Immature natural killer cell (primary cell): ENCODE data around the gene CMTM1. TPM values are rescaled to one million over a fixed set of nuclear protein-coding genes. Genes with fewer than 3 reads are reported as not detected.
"Not testable (repeated sequence)": the region's sequence is repeated elsewhere in the genome, so short reads cannot be mapped to it uniquely, and the experiment has no call there.

ENCODE experiments used
- DNase-seq, 3 donors: peaks; one replicate each; pipeline ENCODE4 v3.0.0; 2022; ENCODE audit warnings: mixed read lengths in 1 of 3
- H3K27ac Mint-ChIP-seq, 6 donors: one replicate each; pipeline ENCODE4 v1.8.0; 2020; ENCODE audit warnings: mixed read lengths in 6 of 6, mild to moderate bottlenecking in 5 of 6, inconsistent platforms in 4 of 6, moderate library complexity in 3 of 6
- H3K27me3 Mint-ChIP-seq, 3 donors: one replicate each; pipeline ENCODE4 v1.8.0; 2020 to 2021; ENCODE audit warnings: low read depth in 3 of 3, mild to moderate bottlenecking in 3 of 3, mixed read lengths in 3 of 3, moderate library complexity in 3 of 3, inconsistent platforms in 1 of 3
- H3K36me3 Mint-ChIP-seq, 3 donors: one replicate each; pipeline ENCODE4 v1.8.0; 2020; ENCODE audit warnings: mixed read lengths in 3 of 3, inconsistent platforms in 2 of 3, mild to moderate bottlenecking in 2 of 3
- H3K4me1 Mint-ChIP-seq, 2 donors: one replicate each; pipeline ENCODE4 v1.8.0; 2020; ENCODE audit warnings: inconsistent platforms in 2 of 2, mild to moderate bottlenecking in 2 of 2, mixed read lengths in 2 of 2, moderate library complexity in 1 of 2
- H3K4me3 Mint-ChIP-seq, 5 donors: one replicate each; pipeline ENCODE4 v1.8.0; 2020; ENCODE audit warnings: mild to moderate bottlenecking in 5 of 5, mixed read lengths in 5 of 5, inconsistent platforms in 3 of 5, moderate library complexity in 3 of 5
- H3K9me3 Mint-ChIP-seq, 6 donors: one replicate each; pipeline ENCODE4 v1.8.0; 2020; ENCODE audit warnings: mild to moderate bottlenecking in 6 of 6, mixed read lengths in 6 of 6, inconsistent platforms in 4 of 6, moderate library complexity in 3 of 6
- polyA plus RNA-seq, 3 donors: library from polyadenylated mRNA; unstranded; fragments of 300-500 nt; fragmentation: Illumina TruSeq; gene quantifications; one replicate each; pipeline ENCODE4 v1.2.3, GENCODE V29; 2021

The CMTM1 gene
- polyA plus RNA-seq, 3 donors from 2014 or later, result 1.1 to 3.1 (median 2.2) TPM

DNA sequence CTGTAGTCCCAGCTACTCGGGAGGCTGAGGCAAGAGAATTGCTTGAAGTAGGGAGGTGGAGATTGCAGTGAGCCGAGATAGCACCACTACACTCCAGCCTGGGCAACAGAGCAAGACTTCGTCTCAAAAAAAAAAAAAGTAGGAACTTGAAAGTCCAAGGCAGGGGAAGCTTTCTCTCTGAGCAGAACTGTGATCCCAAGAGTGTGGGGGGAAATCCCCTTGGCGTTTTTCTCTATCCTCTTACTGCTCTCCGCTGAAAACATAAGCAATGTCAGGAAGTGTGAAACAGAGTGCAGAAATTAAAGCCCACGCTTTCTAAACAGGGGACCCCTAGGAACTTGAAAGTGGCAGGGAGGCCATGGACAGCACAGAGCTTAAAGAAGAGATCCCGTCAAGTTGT, 28.5 kb downstream of the CMTM1 start:
- no peak overlapping the region for H3K4me3 Mint-ChIP-seq

DNA sequence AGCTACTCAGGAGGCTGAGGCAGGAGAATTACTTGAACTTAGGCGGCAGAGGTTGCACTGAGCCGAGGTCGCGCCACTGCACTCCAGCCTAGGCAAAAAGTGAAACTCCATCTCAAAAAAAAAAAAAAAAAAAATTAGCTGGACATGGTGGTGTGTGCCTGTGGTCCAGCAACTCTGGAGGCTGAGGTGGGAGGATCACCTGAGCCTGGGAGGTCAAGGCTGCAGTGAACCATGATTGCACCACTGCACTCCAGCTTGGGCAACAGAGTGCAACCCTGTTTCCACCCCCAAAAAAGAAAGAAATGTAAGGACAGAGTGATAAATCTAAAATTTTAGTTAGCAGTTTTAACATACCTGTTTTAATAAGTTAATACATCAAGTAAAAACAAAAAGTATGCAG, 30.3 kb downstream of the CMTM1 start:
- H3K4me3 Mint-ChIP-seq, H3K4me1 Mint-ChIP-seq, H3K27me3 Mint-ChIP-seq, H3K27ac Mint-ChIP-seq, DNase-seq, H3K9me3 Mint-ChIP-seq, H3K36me3 Mint-ChIP-seq: not testable (repeated sequence)

More for the DNA sequence above, 28.5 kb downstream of the CMTM1 start:
- peaks cover 9 to 12% of the 10 kb centered on the region in 2 donors for H3K4me1 Mint-ChIP-seq
- H3K9me3 Mint-ChIP-seq, result no peaks in the 10 kb centered on the region
- peaks cover 0 to 4% (median 0%) of the 10 kb centered on the region in 3 donors for H3K36me3 Mint-ChIP-seq
- no peak overlapping the region for H3K27ac Mint-ChIP-seq
- peaks cover 4 to 7% (median 5%) of the 10 kb centered on the region in 3 donors for H3K27me3 Mint-ChIP-seq
- DNase-seq, result no peak

DNA sequence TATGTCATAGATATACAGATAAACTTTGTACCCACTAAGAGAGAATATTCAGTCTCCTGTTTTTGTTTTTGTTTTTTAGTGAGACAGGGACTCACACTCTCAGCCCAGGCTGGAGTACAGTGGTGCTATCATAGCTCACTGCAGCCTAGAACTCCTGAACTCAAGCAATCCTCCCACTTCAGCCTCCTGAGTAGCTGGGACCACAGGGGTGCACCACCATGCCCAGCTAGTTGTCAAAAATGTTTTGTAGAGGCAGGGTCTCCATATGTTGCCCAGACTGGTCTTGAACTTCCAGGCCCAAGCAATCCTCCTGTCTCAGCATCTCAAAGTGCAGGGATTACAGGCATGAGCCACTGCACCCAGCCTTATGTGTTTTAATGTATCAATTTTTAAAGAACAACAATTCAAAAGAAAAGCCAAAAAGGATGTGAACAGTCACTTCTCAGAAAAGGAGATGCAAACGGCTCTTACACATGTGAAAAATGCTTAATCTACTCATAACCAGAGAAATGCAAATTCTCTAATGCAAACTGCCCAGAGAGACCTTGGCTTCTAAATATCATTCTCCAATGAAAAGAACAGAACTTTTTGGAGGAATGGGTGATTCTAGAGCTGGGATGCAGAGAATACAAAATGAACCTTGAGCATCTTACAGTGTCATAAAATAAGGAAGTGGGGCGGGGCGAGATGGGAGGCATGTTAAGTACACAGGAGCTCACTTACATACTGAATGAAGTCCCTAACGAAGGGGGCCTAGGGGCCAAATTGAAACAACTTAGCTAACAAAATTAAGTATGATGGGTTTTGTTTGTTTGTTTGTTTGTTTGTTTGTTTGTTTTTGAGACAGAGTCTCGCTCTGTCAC, 31.0 kb downstream of the CMTM1 start:
- Mint-ChIP-seq H3K4me1 (no peaks in the 10 kb centered on the region), H3K4me3 (no peak overlapping the region), H3K36me3 (peaks cover 0 to 7% (median 4%) of the 10 kb centered on the region in 3 donors), H3K9me3 (no peaks in the 10 kb centered on the region), H3K27me3 (peaks cover 0 to 3% (median 2%) of the 10 kb centered on the region in 3 donors), H3K27ac (no peak overlapping the region)
- DNase-seq, result no peak

DNA sequence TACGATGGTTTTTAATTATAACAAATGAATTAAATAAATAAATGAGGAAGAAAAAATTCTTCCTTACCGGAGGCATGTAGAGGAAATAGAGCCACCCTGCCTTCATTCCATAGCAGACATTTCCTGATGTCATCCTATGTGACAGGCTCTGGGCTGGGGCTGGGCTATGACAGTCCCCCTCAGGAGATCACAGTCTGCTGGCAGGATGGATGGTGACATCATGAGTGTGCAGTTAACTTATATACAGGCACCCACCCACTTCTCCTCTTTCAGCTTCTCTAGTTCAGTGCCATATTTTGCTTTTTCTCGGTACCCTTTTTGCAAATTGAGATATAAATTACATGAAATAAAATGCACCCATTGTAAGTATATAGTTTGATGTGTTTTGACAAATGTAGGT, 31.9 kb downstream of the CMTM1 start:
- Mint-ChIP-seq H3K4me3 (no peak overlapping the region), H3K9me3 (no peaks in the 10 kb centered on the region), H3K27ac (no peak overlapping the region), H3K27me3 (peaks cover 0 to 3% (median 2%) of the 10 kb centered on the region in 3 donors), H3K4me1 (peaks cover 4 to 6% of the 10 kb centered on the region in 2 donors), H3K36me3 (peaks cover 0 to 7% (median 4%) of the 10 kb centered on the region in 3 donors)
- no peak for DNase-seq

DNA sequence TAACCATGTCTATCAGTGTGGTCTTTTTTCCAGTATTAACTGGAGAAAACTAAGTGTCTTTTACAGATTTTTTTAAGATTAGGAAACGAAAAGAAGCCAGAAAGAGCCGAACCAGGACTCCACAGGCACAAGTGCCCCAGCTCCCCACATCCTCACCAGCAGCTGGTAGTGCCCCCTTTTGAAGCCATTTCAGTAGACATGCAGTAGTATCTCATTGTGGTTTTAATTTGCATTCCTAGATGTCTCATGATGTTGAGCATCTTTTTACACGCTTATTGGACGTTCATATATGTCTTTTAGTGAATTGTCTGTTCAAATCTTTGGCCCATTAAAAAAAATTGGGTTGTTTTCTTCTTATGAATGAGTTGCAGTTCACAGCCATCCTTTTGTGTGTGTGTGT, 33.5 kb downstream of the CMTM1 start:
- no peak for DNase-seq
- Mint-ChIP-seq H3K27ac (no peak overlapping the region), H3K9me3 (no peaks in the 10 kb centered on the region), H3K4me3 (no peak overlapping the region), H3K36me3 (peaks cover 0 to 7% (median 0%) of the 10 kb centered on the region in 3 donors), H3K4me1 (peaks cover 10 to 15% of the 10 kb centered on the region in 2 donors), H3K27me3 (peaks cover 5 to 11% (median 6%) of the 10 kb centered on the region in 3 donors)

DNA sequence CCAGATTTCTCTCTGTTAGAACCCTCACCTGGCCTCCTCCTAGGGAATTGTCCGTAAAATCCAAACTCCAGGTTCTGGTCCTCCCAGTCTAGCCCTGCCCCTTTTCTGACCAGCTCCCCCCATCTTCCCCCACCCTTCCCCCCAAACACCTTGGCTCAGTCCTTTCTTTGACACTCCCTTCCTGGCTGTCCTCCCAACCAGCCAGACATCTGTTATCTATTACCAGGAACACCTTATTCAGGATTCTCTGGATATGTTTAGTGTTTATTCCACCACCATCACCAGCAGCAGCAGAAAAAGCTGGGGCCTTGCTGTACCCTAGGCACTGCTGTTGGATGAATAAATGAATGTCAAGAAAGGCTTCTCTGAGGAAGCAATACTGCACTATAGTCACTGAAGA, 34.2 kb downstream of the CMTM1 start:
- Mint-ChIP-seq H3K9me3 (no peaks in the 10 kb centered on the region), H3K27ac (peak overlapping the region in 1 of 6 donors; percentile 32), H3K4me1 (peaks cover 10 to 15% of the 10 kb centered on the region in 2 donors), H3K4me3 (no peak overlapping the region), H3K36me3 (peaks cover 0 to 7% (median 0%) of the 10 kb centered on the region in 3 donors), H3K27me3 (peaks cover 5 to 11% (median 6%) of the 10 kb centered on the region in 3 donors)
- DNase-seq, result no peak

DNA sequence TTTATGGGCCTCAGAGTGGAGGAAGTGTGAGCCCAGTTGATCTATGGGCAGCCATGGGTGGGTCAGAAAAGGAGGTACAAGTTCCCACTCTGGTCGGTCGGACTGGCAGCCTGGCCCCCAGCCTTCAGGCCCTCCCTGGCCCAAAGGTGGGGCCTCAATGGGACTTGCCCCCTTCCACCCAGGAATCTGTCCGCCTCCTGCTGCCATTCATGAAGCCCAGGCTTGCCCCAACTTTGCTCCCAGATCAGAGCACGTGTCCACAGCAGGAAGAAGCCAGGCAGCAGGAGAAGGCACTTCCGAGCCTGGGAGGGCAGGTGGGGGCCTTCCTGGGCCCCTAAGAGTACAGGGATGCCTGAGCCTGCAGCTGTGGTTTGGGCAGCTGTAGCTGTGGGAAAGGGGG, 35.2 kb downstream of the CMTM1 start:
- Mint-ChIP-seq H3K9me3 (no peaks in the 10 kb centered on the region), H3K27ac (no peak overlapping the region), H3K36me3 (peaks cover 0 to 7% (median 0%) of the 10 kb centered on the region in 3 donors), H3K4me1 (peaks cover 18 to 23% of the 10 kb centered on the region in 2 donors), H3K4me3 (no peak overlapping the region), H3K27me3 (peaks cover 5 to 16% (median 6%) of the 10 kb centered on the region in 3 donors)
- DNase-seq, result no peak

DNA sequence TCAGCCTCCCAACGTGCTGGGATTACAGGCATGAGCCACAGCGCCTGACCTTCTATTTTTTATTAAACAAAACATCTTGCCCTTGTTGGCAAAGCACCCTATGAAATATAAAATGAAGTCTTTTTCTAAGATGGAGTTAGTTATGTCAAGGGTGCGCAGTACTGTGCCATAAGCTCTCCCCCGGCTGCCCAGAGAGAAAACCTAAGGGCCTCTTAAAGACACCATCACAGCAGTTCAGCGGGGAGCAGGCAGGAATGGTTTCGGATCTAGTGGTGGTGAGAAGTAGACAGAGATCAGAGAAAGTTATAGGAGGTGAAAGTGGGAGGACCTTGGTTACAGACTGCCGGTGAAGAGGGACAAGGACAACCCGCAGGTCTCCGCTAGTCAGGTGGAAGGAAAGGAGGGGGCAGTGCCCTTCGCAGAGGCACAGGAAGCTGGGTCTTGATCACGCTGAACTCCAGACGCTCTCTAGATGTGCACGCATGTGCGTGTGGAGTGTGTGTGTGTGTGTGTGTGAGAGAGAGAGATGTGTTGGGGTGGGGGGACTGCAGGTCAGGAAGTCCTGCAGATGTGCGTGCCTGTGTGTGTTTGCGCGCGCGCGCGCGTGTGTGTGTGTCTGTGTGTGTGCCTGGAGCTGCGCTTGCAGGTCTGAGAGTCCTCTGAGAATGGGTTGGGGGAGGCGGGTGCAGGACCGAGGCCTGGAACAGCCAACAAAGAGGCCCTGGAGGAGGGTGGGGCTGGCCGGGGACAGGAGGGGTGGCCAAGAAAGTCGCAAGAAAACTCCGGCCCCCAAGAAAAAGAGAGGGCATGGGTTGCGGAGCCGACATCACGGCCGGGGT, 37.5 kb downstream of the CMTM1 start:
- H3K4me1 Mint-ChIP-seq, result peaks cover 39 to 44% of the 10 kb centered on the region in 2 donors
- DNase-seq, result peak; percentile 71 to 80 (median 74)
- peak overlapping the region; percentile 87 to 96 (median 90) for H3K4me3 Mint-ChIP-seq
- peaks cover 6 to 17% (median 7%) of the 10 kb centered on the region in 3 donors for H3K27me3 Mint-ChIP-seq
- H3K36me3 Mint-ChIP-seq, result peaks cover 0 to 7% (median 0%) of the 10 kb centered on the region in 3 donors
- no peaks in the 10 kb centered on the region for H3K9me3 Mint-ChIP-seq
- H3K27ac Mint-ChIP-seq, result peak overlapping the region; percentile 80 to 91 (median 90)

DNA sequence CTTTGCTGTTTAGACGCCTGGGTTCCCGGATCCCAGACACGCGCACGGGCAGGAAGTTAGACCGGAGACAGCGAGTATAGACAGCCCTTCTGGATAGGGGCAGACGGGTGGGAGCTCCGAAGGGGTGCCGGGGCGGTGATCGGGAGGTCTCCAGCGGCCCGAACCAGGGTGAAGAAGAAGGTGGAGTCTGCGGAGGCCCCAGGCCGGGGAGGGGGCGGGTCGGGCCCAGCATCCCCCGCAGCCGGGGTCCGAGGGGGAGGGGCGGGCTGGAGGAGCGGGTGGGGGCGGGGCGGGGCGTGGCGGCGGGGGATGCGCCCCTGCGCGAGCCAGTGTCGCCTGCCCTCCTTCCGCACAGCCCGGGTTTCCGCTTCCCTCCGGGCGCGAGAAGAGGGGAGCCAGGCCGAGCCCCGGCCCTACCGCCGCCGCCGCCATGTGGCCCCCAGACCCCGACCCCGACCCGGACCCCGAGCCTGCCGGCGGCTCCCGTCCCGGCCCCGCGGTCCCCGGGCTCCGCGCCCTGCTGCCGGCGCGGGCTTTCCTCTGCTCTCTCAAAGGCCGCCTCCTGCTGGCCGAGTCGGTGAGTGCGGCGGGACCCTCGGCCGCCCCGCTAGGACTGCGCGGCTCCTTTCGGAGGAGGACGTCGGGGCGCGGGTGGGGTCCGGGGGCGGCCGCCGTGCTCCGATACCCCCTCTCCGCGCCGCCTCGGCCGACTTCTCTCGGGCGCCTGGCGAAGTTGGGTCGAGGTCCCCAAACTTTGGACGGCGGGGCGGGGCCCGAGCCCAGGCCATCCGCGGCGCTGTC, 38.3 kb downstream of the CMTM1 start, which contains the start of gene CMTM3:
Gene CMTM3, plus strand, starts transcription at position 329 of the 801 bp plus-strand sequence. Its CDS starts 102 bp downstream, at position 431.
- peak; percentile 68 to 73 (median 72) for DNase-seq
- Mint-ChIP-seq H3K27me3 (peaks cover 6 to 17% (median 7%) of the 10 kb centered on the region in 3 donors), H3K27ac (peak within 1 kb of the TSS; percentile 80 to 92 (median 90)), H3K4me1 (peaks cover 42 to 45% of the 10 kb centered on the region in 2 donors), H3K9me3 (no peaks in the 10 kb centered on the region), H3K4me3 (peak within 1 kb of the TSS; percentile 87 to 96 (median 90)), H3K36me3 (peaks cover 0 to 7% (median 0%) of the 10 kb centered on the region in 3 donors)

DNA sequence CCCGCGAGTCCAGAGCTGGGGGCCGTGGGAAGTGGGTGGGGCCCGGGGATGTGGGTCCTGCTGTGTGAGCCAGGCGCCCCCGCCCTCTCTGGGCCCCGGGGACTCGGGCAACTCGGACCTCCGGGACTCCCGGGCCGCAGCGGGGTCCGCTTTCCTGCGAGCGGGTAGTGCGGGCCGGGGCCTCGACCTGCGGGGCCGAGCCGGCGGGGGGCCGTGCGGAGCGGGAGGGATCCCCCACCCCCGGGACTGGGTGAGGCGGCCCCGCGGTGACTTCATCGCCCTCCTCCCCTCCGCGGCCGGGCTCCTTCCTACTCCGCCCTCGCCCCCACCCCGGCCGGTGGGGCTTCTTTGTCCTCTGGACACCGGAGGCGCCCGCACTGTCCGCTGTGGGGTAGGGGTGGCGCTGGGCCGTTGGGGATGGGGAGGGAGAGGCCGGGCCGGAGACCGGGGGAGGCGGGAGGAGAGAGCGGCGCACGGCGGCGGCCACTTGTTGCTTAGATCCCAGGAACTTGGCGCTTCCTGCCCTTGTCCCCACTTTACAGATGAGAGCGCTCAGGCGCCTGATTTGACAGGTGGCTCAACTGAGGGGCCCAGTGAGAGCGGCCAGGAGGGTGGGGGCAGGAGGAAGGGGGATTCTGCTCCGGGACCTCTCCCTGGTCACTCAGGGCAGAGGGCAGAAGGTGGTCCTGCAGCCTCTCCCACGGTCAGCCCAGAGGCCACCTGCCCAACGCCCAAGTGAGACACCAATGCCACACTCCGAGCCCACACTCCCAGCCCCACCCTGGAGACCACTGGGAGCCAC, 39.1 kb downstream of the CMTM1 start:
- H3K27ac Mint-ChIP-seq, result peak overlapping the region in 5 of 6 donors; percentile 72 to 92 (median 85)
- H3K27me3 Mint-ChIP-seq, result peaks cover 5 to 17% (median 6%) of the 10 kb centered on the region in 3 donors
- H3K9me3 Mint-ChIP-seq, result no peaks in the 10 kb centered on the region
- no peak for DNase-seq
- peak overlapping the region; percentile 76 to 87 (median 76) for H3K4me3 Mint-ChIP-seq
- peaks cover 0 to 7% (median 3%) of the 10 kb centered on the region in 3 donors for H3K36me3 Mint-ChIP-seq
- peaks cover 43 to 45% of the 10 kb centered on the region in 2 donors for H3K4me1 Mint-ChIP-seq

DNA sequence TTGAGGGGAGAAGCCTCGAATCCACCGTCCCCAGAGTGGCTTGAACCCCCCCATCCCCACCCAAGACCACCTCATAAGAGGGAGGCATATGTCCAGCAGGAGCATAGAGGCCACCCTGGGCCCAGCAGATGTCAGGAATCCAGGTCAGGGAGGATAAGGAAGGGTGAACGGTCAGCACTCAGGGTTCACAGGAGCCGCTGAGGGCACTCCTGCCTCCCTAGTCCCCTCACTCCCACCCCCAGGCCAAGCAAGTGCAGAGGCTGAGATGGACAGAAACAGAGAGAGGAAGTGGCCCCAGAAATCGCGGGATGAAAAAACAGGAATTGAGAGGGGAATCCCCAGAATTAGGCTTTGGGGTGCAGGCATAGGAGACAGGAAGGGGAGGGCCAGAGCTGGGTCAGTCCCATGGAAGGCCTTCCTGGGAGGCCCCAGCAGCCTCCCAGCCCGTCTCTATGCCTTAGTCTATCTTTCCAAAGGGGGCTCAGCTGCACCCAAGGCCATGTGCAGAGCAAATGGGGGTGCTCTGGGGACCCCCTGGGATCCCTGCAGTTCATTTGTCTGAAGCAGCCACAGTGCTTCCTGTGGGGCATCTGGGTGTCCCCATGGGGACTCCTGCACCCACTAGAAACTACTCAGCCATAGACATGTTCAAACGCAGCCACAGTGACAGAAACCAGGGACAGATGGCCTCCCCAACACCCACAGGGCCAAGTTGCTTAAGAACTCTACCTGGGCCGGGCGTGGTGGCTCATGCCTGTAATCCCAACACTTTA, 39.9 kb downstream of the CMTM1 start:
- Mint-ChIP-seq H3K27me3 (peaks cover 5 to 14% (median 6%) of the 10 kb centered on the region in 3 donors), H3K27ac (peak overlapping the region; percentile 62 to 92 (median 84)), H3K9me3 (no peaks in the 10 kb centered on the region), H3K4me3 (peak overlapping the region; percentile 76 to 81 (median 76)), H3K36me3 (peaks cover 0 to 5% (median under 1%) of the 10 kb centered on the region in 3 donors), H3K4me1 (peaks cover 43 to 45% of the 10 kb centered on the region in 2 donors)
- DNase-seq, result no peak
